WTC11 (cell line): ENCODE results near the gene GAS2L1. TPM values are rescaled to one million over a fixed set of nuclear protein-coding genes. Genes with fewer than 3 reads are reported as not detected.

ENCODE experiments used
- ATAC-seq: fragments of 200-7000 bp; cut with Tn5 transposase; 2 replicates; pipeline ENCODE4 v1.10.0; 2021; ENCODE audit warnings: mild to moderate bottlenecking, moderate library complexity
- CTCF ChIA-PET: fragments of 300-600 bp; sonication (Branson Sonifier 250); formaldehyde crosslinking; loops from one replicate; lab custom pipeline; 2021; ENCODE audit warnings: antibody characterized with exemption; lab: Charles Lee
- POLR2A ChIA-PET: fragments of 350-600 bp; sonication (Branson Sonifier 250); formaldehyde crosslinking; loops from one replicate; lab custom pipeline; 2021; ENCODE audit warnings: antibody characterized with exemption; lab: Charles Lee
- DNase-seq: peaks from one replicate; pipeline ENCODE4 v3.0.0; 2021; ENCODE audit warnings: low spot score
- H3K27ac Mint-ChIP-seq: 2 replicates; pipeline ENCODE4 v1.8.0; 2021; ENCODE audit warnings: mixed read lengths
- H3K27me3 Mint-ChIP-seq: 2 replicates; pipeline ENCODE4 v1.8.0; 2021; ENCODE audit warnings: low read depth, mild to moderate bottlenecking, moderate library complexity, mixed read lengths
- H3K36me3 Mint-ChIP-seq: 2 replicates; pipeline ENCODE4 v1.8.0; 2021; ENCODE audit warnings: mixed read lengths
- H3K4me1 Mint-ChIP-seq: 2 replicates; pipeline ENCODE4 v1.8.0; 2022; ENCODE audit warnings: mixed read lengths
- H3K4me3 Mint-ChIP-seq: 2 replicates; pipeline ENCODE4 v1.8.0; 2021; ENCODE audit warnings: mild to moderate bottlenecking, moderate library complexity, mixed read lengths
- H3K9me3 Mint-ChIP-seq: 2 replicates; pipeline ENCODE4 v1.8.0; 2021; ENCODE audit warnings: mixed read lengths
- CREM ChIP-seq: sonication (generic); formaldehyde crosslinking; IDR thresholded peaks from 2 replicates; pipeline ENCODE4 v1.8.1; 2022; ENCODE audit warnings: mild to moderate bottlenecking, missing genetic modification reagents, moderate library complexity
- CTCF ChIP-seq: fragments of 200-600 bp; IDR thresholded peaks from 2 replicates; pipeline ENCODE4 v1.8.0; 2022; ENCODE audit warnings: antibody characterized with exemption
- ETV6 ChIP-seq: sonication (generic); formaldehyde crosslinking; IDR thresholded peaks from 2 replicates; pipeline ENCODE4 v1.8.1; 2022; ENCODE audit warnings: mild to moderate bottlenecking, missing genetic modification reagents
- FOXP4 ChIP-seq: sonication (generic); formaldehyde crosslinking; IDR thresholded peaks from 2 replicates; pipeline ENCODE4 v1.8.0; 2022; ENCODE audit warnings: mild to moderate bottlenecking, missing genetic modification reagents
- GRHL2 ChIP-seq: fragments of 250-450 bp; sonication (Bioruptor Pico); IDR thresholded peaks from 2 replicates; pipeline ENCODE4 v1.8.0; 2022; ENCODE audit warnings: mild to moderate bottlenecking, moderate library complexity; ENCODE audit not compliant: insufficient replicate concordance, severe bottlenecking
- HMGA2 ChIP-seq: fragments of 250-450 bp; sonication (Bioruptor Pico); IDR thresholded peaks from 2 replicates; pipeline ENCODE4 v1.4.0; 2021; ENCODE audit warnings: mild to moderate bottlenecking, moderate library complexity
- IRF1 ChIP-seq: sonication (generic); formaldehyde crosslinking; IDR thresholded peaks from 2 replicates; pipeline ENCODE4 v1.8.0; 2023; ENCODE audit warnings: missing genetic modification reagents
- JAZF1 ChIP-seq: fragments of 250-450 bp; sonication (Bioruptor Pico); IDR thresholded peaks from 2 replicates; pipeline ENCODE4 v1.9.0; 2021; ENCODE audit warnings: moderate library complexity, mild to moderate bottlenecking, inconsistent platforms
- NR3C1 ChIP-seq: sonication (generic); formaldehyde crosslinking; conservative IDR thresholded peaks from 2 replicates; pipeline ENCODE4 v1.8.1; 2023; ENCODE audit warnings: low read depth, mild to moderate bottlenecking, missing genetic modification reagents
- USF1 ChIP-seq: sonication (generic); formaldehyde crosslinking; IDR thresholded peaks from 2 replicates; pipeline ENCODE4 v1.8.0; 2022; ENCODE audit warnings: mild to moderate bottlenecking, missing genetic modification reagents
- ZNF263 ChIP-seq: sonication (generic); formaldehyde crosslinking; IDR thresholded peaks from 2 replicates; pipeline ENCODE4 v1.8.1; 2022; ENCODE audit warnings: low read depth, mild to moderate bottlenecking, moderate library complexity, missing genetic modification reagents
- total RNA-seq: library from RNA; stranded (reverse); gene quantifications from 3 replicates; pipeline ENCODE4 v1.2.3, GENCODE V29; 2021
- TF ChIP-seq, protein P1 (sequence below): sonication (generic); formaldehyde crosslinking; IDR thresholded peaks from 2 replicates; pipeline ENCODE4 v1.8.0; 2022; ENCODE audit warnings: mild to moderate bottlenecking, missing genetic modification reagents
- TF ChIP-seq, protein P2 (sequence below): fragments of 250-450 bp; sonication (Bioruptor Pico); IDR thresholded peaks from 2 replicates; pipeline ENCODE4 v1.9.0; 2021; ENCODE audit warnings: moderate library complexity, mild to moderate bottlenecking, inconsistent platforms, borderline replicate concordance
- TF ChIP-seq, protein P3 (sequence below): fragments of 250-450 bp; sonication (Bioruptor Pico); IDR thresholded peaks from 2 replicates; pipeline ENCODE4 v1.9.0; 2021; ENCODE audit warnings: mild to moderate bottlenecking, borderline replicate concordance

Gene GAS2L1
- total RNA-seq, 1 experiment from 2014 or later = 19.9 TPM

DNA sequence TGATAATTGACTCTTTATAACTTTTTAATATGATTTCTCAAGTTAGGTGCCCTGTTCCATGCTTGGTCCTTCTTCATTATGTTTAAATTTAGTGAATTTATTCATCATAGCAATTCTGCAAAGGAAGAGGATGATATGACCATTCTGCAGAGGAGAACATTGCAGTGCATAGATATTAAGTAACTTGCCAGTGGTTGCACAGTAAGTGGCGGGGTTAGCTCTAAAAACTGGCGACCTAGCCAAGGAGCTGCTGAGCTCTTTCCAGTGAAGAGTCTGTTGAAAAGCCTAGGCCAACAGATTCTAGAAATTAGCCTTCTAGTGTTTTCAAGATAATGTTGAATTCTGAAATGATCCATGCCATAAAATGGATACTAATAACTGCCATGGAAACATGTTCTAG lies 33.8 kb upstream of the GAS2L1 start:
- ChIA-PET POLR2A (no interaction called here), CTCF (no interaction called here)

More for the DNA sequence above, 33.8 kb upstream of the GAS2L1 start:
- peaks cover 4% of the 10 kb centered on the region for H3K27me3 Mint-ChIP-seq
- TF ChIP-seq, protein P1, sequence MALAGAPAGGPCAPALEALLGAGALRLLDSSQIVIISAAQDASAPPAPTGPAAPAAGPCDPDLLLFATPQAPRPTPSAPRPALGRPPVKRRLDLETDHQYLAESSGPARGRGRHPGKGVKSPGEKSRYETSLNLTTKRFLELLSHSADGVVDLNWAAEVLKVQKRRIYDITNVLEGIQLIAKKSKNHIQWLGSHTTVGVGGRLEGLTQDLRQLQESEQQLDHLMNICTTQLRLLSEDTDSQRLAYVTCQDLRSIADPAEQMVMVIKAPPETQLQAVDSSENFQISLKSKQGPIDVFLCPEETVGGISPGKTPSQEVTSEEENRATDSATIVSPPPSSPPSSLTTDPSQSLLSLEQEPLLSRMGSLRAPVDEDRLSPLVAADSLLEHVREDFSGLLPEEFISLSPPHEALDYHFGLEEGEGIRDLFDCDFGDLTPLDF (CRISPR knock-in tag) = no peak
- TF ChIP-seq CREM (CRISPR knock-in tag) = no peak
- no peak for TF ChIP-seq ETV6 (CRISPR knock-in tag)
- TF ChIP-seq HMGA2 (CRISPR knock-in tag) = no peak
- no peak for TF ChIP-seq FOXP4 (CRISPR knock-in tag)
- no peak for TF ChIP-seq GRHL2 (CRISPR knock-in tag)
- no peak for TF ChIP-seq ZNF263 (CRISPR knock-in tag)
- TF ChIP-seq, protein P2, sequence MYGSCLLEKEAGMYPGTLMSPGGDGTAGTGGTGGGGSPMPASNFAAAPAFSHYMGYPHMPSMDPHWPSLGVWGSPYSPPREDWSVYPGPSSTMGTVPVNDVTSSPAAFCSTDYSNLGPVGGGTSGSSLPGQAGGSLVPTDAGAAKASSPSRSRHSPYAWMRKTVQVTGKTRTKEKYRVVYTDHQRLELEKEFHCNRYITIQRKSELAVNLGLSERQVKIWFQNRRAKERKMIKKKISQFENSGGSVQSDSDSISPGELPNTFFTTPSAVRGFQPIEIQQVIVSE (CRISPR knock-in tag) = no peak
- no peak for TF ChIP-seq USF1 (CRISPR knock-in tag)
- TF ChIP-seq CTCF = no peak
- TF ChIP-seq, protein P3, sequence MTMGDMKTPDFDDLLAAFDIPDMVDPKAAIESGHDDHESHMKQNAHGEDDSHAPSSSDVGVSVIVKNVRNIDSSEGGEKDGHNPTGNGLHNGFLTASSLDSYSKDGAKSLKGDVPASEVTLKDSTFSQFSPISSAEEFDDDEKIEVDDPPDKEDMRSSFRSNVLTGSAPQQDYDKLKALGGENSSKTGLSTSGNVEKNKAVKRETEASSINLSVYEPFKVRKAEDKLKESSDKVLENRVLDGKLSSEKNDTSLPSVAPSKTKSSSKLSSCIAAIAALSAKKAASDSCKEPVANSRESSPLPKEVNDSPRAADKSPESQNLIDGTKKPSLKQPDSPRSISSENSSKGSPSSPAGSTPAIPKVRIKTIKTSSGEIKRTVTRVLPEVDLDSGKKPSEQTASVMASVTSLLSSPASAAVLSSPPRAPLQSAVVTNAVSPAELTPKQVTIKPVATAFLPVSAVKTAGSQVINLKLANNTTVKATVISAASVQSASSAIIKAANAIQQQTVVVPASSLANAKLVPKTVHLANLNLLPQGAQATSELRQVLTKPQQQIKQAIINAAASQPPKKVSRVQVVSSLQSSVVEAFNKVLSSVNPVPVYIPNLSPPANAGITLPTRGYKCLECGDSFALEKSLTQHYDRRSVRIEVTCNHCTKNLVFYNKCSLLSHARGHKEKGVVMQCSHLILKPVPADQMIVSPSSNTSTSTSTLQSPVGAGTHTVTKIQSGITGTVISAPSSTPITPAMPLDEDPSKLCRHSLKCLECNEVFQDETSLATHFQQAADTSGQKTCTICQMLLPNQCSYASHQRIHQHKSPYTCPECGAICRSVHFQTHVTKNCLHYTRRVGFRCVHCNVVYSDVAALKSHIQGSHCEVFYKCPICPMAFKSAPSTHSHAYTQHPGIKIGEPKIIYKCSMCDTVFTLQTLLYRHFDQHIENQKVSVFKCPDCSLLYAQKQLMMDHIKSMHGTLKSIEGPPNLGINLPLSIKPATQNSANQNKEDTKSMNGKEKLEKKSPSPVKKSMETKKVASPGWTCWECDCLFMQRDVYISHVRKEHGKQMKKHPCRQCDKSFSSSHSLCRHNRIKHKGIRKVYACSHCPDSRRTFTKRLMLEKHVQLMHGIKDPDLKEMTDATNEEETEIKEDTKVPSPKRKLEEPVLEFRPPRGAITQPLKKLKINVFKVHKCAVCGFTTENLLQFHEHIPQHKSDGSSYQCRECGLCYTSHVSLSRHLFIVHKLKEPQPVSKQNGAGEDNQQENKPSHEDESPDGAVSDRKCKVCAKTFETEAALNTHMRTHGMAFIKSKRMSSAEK (CRISPR knock-in tag) = no peak
- no peak for TF ChIP-seq JAZF1 (CRISPR knock-in tag)
- TF ChIP-seq NR3C1 = no peak
- TF ChIP-seq IRF1 (CRISPR knock-in tag) = no peak
- DNase-seq (no peak), ATAC-seq (no peak)
- peaks cover 35% of the 10 kb centered on the region for H3K4me1 Mint-ChIP-seq
- no peak overlapping the region for H3K27ac Mint-ChIP-seq
- no peak overlapping the region for H3K4me3 Mint-ChIP-seq
- H3K9me3 Mint-ChIP-seq = no peaks in the 10 kb centered on the region
- peaks cover 83% of the 10 kb centered on the region for H3K36me3 Mint-ChIP-seq
